Mesothelial cell of epicardium (in vitro differentiated cells): ENCODE data around the gene ZNF157. TPM values are rescaled to one million over a fixed set of nuclear protein-coding genes. Genes with fewer than 3 reads are reported as not detected.

Experiments
- DNase-seq, 2 experiments: peaks; one replicate each; pipeline ENCODE4 v3.0.0; 2021; ENCODE audit warnings: low spot score in 2 of 2; ENCODE audit not compliant: unreplicated experiment in 2 of 2
- H3K27ac Mint-ChIP-seq: 2 replicates; pipeline ENCODE4 v1.8.0; 2021; ENCODE audit warnings: mixed read lengths
- H3K27me3 Mint-ChIP-seq: 2 replicates; pipeline ENCODE4 v1.8.0; 2021; ENCODE audit warnings: low read depth, mixed read lengths
- H3K36me3 Mint-ChIP-seq: 2 replicates; pipeline ENCODE4 v1.8.0; 2021; ENCODE audit warnings: mixed read lengths
- H3K4me1 Mint-ChIP-seq: 2 replicates; pipeline ENCODE4 v1.8.0; 2021; ENCODE audit warnings: mixed read lengths
- H3K4me3 Mint-ChIP-seq: 2 replicates; pipeline ENCODE4 v1.8.0; 2021; ENCODE audit warnings: mild to moderate bottlenecking, moderate library complexity, mixed read lengths
- H3K9me3 Mint-ChIP-seq: 2 replicates; pipeline ENCODE4 v1.8.0; 2021; ENCODE audit warnings: mixed read lengths
- total RNA-seq: library from RNA; stranded (reverse); gene quantifications from 3 replicates; pipeline ENCODE4 v1.2.1, GENCODE V29; 2021
- TF ChIP-seq, protein P1 (sequence below): fragments of 200-600 bp; sonication (generic); IDR thresholded peaks from one replicate; pipeline ENCODE4 v1.5.0; 2021; ENCODE audit warnings: antibody characterized with exemption; ENCODE audit not compliant: unreplicated experiment

ZNF157 gene
- total RNA-seq, 1 donor from 2014 or later = 1.1 TPM

DNA sequence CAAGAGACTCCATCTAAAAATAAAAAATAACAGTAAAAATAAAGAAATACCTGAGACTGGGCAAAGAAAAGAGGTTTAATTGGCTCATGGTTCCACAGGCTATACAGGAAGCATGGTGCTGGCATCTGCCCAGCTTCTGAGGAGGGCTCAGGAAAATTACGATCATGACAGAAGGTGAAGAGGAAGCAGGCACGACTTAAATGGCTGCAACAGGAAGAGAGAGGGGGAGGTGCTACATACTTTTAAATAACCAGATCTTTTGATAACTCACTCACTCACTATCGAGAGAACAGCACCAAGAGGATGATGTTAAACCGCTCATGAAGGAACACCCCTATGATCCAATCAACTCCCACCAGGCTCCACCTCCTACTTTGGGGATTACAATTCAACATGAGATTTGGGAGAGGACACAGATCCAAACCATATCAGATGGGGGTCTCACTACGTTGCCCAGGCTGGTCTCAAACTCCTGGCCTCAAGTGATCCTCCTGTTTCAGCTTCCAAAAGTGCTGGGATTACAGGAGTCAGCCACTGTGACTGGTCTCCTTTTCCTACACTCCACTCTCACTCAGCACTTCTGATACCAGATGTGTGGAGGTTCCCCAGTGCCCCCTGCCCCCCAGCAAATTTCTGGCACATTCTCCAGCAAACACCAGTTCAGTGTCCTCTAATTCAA is 11.9 kb upstream of the ZNF157 start:
- peaks cover 12% of the 10 kb centered on the region for H3K4me1 Mint-ChIP-seq
- peaks cover 17% of the 10 kb centered on the region for H3K9me3 Mint-ChIP-seq
- TF ChIP-seq, protein P1, sequence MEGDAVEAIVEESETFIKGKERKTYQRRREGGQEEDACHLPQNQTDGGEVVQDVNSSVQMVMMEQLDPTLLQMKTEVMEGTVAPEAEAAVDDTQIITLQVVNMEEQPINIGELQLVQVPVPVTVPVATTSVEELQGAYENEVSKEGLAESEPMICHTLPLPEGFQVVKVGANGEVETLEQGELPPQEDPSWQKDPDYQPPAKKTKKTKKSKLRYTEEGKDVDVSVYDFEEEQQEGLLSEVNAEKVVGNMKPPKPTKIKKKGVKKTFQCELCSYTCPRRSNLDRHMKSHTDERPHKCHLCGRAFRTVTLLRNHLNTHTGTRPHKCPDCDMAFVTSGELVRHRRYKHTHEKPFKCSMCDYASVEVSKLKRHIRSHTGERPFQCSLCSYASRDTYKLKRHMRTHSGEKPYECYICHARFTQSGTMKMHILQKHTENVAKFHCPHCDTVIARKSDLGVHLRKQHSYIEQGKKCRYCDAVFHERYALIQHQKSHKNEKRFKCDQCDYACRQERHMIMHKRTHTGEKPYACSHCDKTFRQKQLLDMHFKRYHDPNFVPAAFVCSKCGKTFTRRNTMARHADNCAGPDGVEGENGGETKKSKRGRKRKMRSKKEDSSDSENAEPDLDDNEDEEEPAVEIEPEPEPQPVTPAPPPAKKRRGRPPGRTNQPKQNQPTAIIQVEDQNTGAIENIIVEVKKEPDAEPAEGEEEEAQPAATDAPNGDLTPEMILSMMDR = no peak
- no peaks in the 10 kb centered on the region for H3K27me3 Mint-ChIP-seq
- no peak overlapping the region for H3K4me3 Mint-ChIP-seq
- H3K27ac Mint-ChIP-seq = no peak overlapping the region
- no peaks in the 10 kb centered on the region for H3K36me3 Mint-ChIP-seq
- DNase-seq = no peak

DNA sequence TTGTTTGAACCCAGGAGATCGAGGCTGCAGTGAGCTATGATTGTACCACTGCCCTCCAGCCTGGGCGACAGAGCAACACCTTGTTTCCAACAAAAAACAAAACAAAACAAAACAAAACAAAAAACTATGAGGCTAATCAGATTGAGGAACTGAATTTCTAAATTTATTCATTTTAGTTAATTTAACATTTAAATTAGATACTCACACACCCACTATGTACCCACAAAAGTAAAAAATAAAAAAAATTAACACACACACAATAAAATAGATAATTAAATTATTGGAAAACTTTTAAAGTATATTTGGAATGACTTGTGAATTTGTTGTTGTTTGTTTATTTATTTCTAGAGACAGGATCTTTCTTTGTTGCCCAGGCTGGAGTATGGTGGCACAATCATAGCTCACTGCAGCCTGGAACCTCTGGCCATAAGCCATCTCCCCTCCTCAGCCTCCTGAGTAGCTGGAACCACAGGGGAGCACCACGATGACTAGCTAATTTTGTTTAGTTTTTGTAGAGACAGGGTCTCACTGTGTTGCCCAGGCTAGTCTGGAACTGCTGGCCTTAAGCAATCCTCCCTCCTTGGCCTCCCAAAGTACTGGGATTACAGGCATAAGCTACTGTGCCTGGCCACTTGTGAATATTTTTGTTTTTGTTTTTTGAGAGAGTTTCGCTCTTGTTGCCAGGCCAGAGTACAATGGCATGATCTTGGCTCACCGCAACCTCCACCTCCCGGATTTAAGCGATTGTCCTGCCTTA is 9.8 kb upstream of the ZNF157 start:
- Mint-ChIP-seq H3K4me3 (no peak overlapping the region), H3K9me3 (peaks cover 21% of the 10 kb centered on the region), H3K4me1 (peaks cover 12% of the 10 kb centered on the region), H3K27ac (peak overlapping the region; percentile 92), H3K27me3 (no peaks in the 10 kb centered on the region), H3K36me3 (no peaks in the 10 kb centered on the region)
- DNase-seq = no peak
- TF ChIP-seq, protein P1 = no peak

DNA sequence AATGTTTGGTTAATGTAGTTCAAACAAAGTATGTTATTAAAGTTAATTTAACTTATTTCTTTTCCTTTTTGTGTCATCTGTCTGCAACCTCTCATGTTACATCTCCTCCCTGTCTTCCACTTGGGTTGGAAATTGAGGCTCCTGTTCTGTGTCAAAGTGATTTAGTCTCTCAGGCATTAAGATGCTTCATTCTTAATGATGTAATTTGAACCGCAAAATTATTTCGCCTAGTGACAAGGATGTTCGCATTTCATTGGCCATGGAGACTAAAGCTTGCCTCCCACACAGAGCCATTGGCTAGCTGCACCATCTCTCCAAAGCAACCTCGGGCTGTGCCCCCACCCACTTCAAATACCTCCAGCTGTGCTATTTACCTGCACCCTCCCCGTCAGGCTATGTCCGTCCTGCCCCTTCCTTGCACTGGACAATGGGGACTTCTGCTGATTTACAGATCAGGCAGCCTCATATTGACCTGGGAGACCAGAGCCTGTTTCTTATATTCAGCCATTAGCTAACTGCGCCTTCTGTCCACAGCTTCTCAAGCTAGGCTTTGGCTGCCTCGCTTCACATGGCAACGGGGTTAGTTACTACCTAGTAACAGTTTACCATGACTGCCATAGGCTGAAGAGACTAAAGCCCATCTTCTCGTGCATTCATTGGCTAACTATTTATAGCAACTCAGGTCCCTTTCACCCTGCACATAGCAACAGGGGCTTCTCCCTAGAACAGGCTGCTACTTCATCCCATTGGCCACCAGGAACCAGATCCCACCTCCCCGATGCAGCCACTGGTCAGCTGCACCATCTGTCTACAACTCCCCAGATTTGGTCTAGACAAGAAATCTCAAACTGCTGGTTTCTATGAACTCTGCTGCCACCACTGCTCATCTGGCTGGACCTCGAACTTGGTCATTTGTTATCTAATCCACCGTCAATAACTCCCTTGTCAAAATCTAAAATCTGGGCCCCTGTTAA is 8.6 kb upstream of the ZNF157 start:
- no peaks in the 10 kb centered on the region for H3K36me3 Mint-ChIP-seq

DNA sequence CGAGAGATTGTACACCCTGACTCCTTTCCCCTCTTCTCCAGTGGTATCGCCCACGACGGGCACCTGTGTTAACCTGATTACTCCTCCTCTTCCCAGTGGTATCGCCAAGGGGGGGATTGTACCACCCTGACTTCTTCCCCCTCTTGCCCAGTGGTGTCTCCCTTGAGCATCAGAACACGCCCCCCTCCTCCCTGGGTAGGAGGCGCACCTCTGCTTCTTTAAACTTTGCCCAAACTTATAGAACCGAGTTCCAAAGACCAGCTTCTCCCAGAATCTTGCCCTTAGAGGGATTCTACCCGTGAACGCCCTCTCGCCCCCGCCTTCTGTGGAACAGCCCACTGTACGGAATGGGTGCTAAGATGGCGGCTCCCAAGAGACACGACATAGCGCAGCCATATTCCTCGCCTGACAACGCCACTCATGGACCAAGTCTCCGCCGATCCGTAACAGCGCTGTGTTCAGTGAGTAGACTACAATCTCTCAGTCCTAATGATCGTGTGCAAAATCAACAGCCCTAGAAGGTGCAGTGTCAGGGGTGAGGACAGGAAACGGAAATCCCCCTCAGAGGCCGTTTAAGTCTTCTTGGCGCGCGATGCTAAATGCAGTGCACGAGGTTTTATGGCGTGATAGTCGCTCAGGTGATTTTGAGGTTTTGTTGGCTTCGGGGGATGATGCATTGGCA is 4.2 kb upstream of the ZNF157 start:
- peak; percentile 30 to 63 for DNase-seq
- Mint-ChIP-seq H3K27me3 (no peaks in the 10 kb centered on the region), H3K9me3 (peaks cover 10% of the 10 kb centered on the region), H3K36me3 (no peaks in the 10 kb centered on the region), H3K27ac (peak overlapping the region; percentile 95), H3K4me3 (peak overlapping the region; percentile 79), H3K4me1 (peaks cover 12% of the 10 kb centered on the region)
- TF ChIP-seq, protein P1 = no peak

More for the DNA sequence above, 8.6 kb upstream of the ZNF157 start:
- Mint-ChIP-seq H3K4me1 (peaks cover 12% of the 10 kb centered on the region), H3K4me3 (peak overlapping the region; percentile 68), H3K27ac (peak overlapping the region; percentile 99), H3K27me3 (no peaks in the 10 kb centered on the region), H3K9me3 (peaks cover 18% of the 10 kb centered on the region)
- TF ChIP-seq, protein P1 = no peak
- DNase-seq = peak; percentile 50 to 68

DNA sequence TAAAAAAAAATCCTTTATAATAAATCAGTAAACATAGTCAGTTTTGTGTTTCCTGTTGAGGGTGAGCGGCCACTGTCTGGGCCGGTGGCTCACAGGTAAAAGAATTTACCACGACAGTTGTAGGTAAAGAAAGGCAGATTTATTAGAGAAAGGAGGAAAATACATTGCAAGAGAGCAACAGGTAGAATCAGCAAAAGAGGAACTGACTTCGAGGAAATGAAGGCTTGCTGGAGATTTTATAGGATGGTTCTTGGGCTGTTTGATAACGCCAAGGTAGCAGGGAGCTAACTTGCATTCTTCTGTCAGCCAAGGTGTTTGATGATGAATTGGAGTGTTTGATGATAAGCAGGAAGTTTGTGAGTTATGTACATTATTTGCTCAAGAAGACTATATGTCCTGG is 2.8 kb downstream of the ZNF157 start:
- TF ChIP-seq, protein P1 = no peak
- Mint-ChIP-seq H3K27me3 (no peaks in the 10 kb centered on the region), H3K4me1 (peaks cover 4% of the 10 kb centered on the region), H3K36me3 (no peaks in the 10 kb centered on the region), H3K4me3 (no peak overlapping the region), H3K27ac (no peak overlapping the region), H3K9me3 (no peaks in the 10 kb centered on the region)
- no peak for DNase-seq
